Measurements from ENCODE around the gene SEM1.
"Not testable (repeated sequence)": the region's sequence is repeated elsewhere in the genome, so short reads cannot be mapped to it uniquely, and the experiment has no call there.

Gene SEM1

GRCh38 chr7:96700516-96700915 is 9.1 kb downstream of the SEM1 start:
- no peak for DNase-seq

- DNase-seq: no peak
Measured at GRCh38 chr7:96699219-96699871, 10.3 kb downstream of the SEM1 start.

- DNase-seq: not testable (repeated sequence)
Measured at GRCh38 chr7:96698449-96698848, 11.2 kb downstream of the SEM1 start.

GRCh38 chr7:96697822-96698221 is 11.8 kb downstream of the SEM1 start:
- no peak for DNase-seq

- DNase-seq: peak in 1 of 2 experiments; percentile 4
Measured at GRCh38 chr7:96695581-96695980, 14.1 kb downstream of the SEM1 start.

- no peak for DNase-seq
Measured at GRCh38 chr7:96694082-96694481, 15.6 kb downstream of the SEM1 start.

- DNase-seq: no peak
Measured at GRCh38 chr7:96691702-96692101, 17.9 kb downstream of the SEM1 start.

GRCh38 chr7:96689414-96689813 is 20.2 kb downstream of the SEM1 start:
- DNase-seq: no peak

- no peak for DNase-seq
Measured at GRCh38 chr7:96686305-96686704, 23.3 kb downstream of the SEM1 start.

GRCh38 chr7:96685755-96686154 is 23.9 kb downstream of the SEM1 start:
- no peak for DNase-seq

GRCh38 chr7:96685353-96685752 is 24.3 kb downstream of the SEM1 start:
- DNase-seq: no peak

- no peak for DNase-seq
Measured at GRCh38 chr7:96679886-96680285, 29.8 kb downstream of the SEM1 start.

- DNase-seq: no peak
Measured at GRCh38 chr7:96676919-96677318, 32.7 kb downstream of the SEM1 start.

GRCh38 chr7:96675548-96675947 is 34.1 kb downstream of the SEM1 start:
- no peak for DNase-seq

GRCh38 chr7:96674565-96674964 is 35.1 kb downstream of the SEM1 start:
- DNase-seq: no peak

- DNase-seq: no peak
Measured at GRCh38 chr7:96671854-96672253, 37.8 kb downstream of the SEM1 start.

GRCh38 chr7:96670338-96671289 is 39.0 kb downstream of the SEM1 start:
- DNase-seq: no peak

GRCh38 chr7:96669812-96670211 is 39.8 kb downstream of the SEM1 start:
- no peak for DNase-seq

- no peak for DNase-seq
Measured at GRCh38 chr7:96667026-96667425, 42.6 kb downstream of the SEM1 start.

GRCh38 chr7:96665689-96666088 is 44.0 kb downstream of the SEM1 start:
- DNase-seq: no peak

- DNase-seq: no peak
Measured at GRCh38 chr7:96664793-96665192, 44.9 kb downstream of the SEM1 start.

GRCh38 chr7:96663871-96664445 is 45.7 kb downstream of the SEM1 start:
- DNase-seq: no peak

GRCh38 chr7:96663457-96663856 is 46.2 kb downstream of the SEM1 start:
- no peak for DNase-seq

GRCh38 chr7:96662151-96662550 is 47.5 kb downstream of the SEM1 start:
- DNase-seq: not testable (repeated sequence)

All from cerebellar nuclear complex (tissue), 1 donor.